Measurements from ENCODE around the gene MEGF8. TPM values are rescaled to one million over a fixed set of nuclear protein-coding genes. Genes with fewer than 3 reads are reported as not detected.

MEGF8 gene
- total and polyA plus RNA-seq, 2 of the 13 experiments (the other 11 are each of a cell fraction or from before 2014, with no cell fraction given): 4.0 to 8.8 TPM

- Histone ChIP-seq H4K20me1 (ENCODE audit: insufficient read depth, low read length) (peaks cover 11% of the 10 kb centered on the region; the same call in 1 of the 2 replicates), H3K9ac (ENCODE audit: insufficient read depth, low read depth, low read length) (peak overlapping the region; percentile 73), H3K4me3 (replicated peaks in 1 of 3; ENCODE audit: insufficient read depth in 1 of 3, low read depth in 2 of 3, low read length in 3 of 3) (peak overlapping the region; percentile 49 to 83 (median 70)), H3K4me1 (ENCODE audit: insufficient read depth, low read length) (peaks cover 68% of the 10 kb centered on the region), H3K9me3 (ENCODE audit: low read length) (no peaks in the 10 kb centered on the region), H3K36me3 (replicated peaks in 1 of 2; ENCODE audit: control insufficient read depth in 1 of 2, insufficient read depth in 2 of 2, low read length in 2 of 2) (peaks cover 2 to 5% of the 10 kb centered on the region in 2 experiments), H2AFZ (ENCODE audit: low read length) (no peak overlapping the region), H3K79me2 (ENCODE audit: insufficient read depth, low read length) (peaks cover 29% of the 10 kb centered on the region), H3K4me2 (ENCODE audit: low read depth, low read length) (peak overlapping the region; percentile 86), H3K27me3 (ENCODE audit: control insufficient read depth in 1 of 2, insufficient read depth in 2 of 2, low read length in 2 of 2) (no peaks in the 10 kb centered on the region; a peak in 1 of 5 replicates), H3K27ac (ENCODE audit: extremely low read length, insufficient read depth, low read length) (peak overlapping the region; percentile 70)
- FAIRE-seq: peak; percentile 56
- TSS peak; percentile 66 for BruUV-seq (replicated peaks)
- DNase-seq (ENCODE audit: low spot score): peak; percentile 76
- ChIA-PET CTCF (ENCODE audit: low intra/inter-chr PET ratio, low total read pairs) (interaction anchor here (1.2 kb wide), 1 partner anchor 37 kb away, joined by 3 read pairs; no protein-coding TSS in a partner anchor), POLR2A (interaction anchor here (0.6 to 7.4 kb wide), 11 partner anchors 12 to 1532 kb away, joined by 3 to 117 read pairs (median 5); partner anchors contain the start of genes ACTMAP, CIC, ERF and GSK3A)
- ATAC-seq: peak; percentile 10
- intact Hi-C loops (cut with micrococcal nuclease; ENCODE audit: unreplicated experiment): loop anchor here (1.0 to 2.0 kb wide), 2 partner anchors 13 to 37 kb away; partner anchors contain the start of gene CIC
- WGBS (ENCODE audit: low lambda C conversion rate): 0% methylated on average over 5 of the region's 7 CpGs
- in situ Hi-C loops (cut with HindIII; ENCODE audit: extremely low pct_ligation_motif_present, low pct_unique_long_range_greater_than_20kb): no loop called here
- TF ChIP-seq ZHX2 (IDR thresholded peaks at IDR 0.05; ENCODE audit: low read depth) (no peak), ZHX2 (CRISPR knock-in tag; IDR thresholded peaks at IDR 0.05; ENCODE audit: borderline replicate concordance) (no peak), PREB (CRISPR knock-in tag; IDR thresholded peaks at IDR 0.05) (no peak), U2AF1 (optimal IDR thresholded peaks at IDR 0.05; ENCODE audit: low read depth, low read length) (no peak), KDM2A (CRISPR knock-in tag; IDR thresholded peaks at IDR 0.05; ENCODE audit: borderline replicate concordance, low read depth) (no peak; the same call in 1 of the 2 replicates), ZBTB20 (CRISPR knock-in tag; IDR thresholded peaks at IDR 0.05; ENCODE audit: borderline replicate concordance, low read depth) (no peak), ZEB1 (IDR thresholded peaks at IDR 0.05; ENCODE audit: insufficient replicate concordance, low read depth) (no peak), RORA (CRISPR knock-in tag; IDR thresholded peaks at IDR 0.05) (no peak), ZNF329 (CRISPR knock-in tag; IDR thresholded peaks at IDR 0.05; ENCODE audit: low read depth) (no peak), NR2F2 (IDR thresholded peaks at IDR 0.05; ENCODE audit: borderline replicate concordance, low read depth) (no peak), RNF219 (CRISPR knock-in tag; IDR thresholded peaks at IDR 0.05) (no peak)
These were observed 43.3 kb upstream of the MEGF8 start for GRCh38 chr19:42281827-42282762.
